Coronary artery (tissue), 2 donors: Measurements from ENCODE around the gene UNC50.

Experiments
- DNase-seq: peaks from one replicate; pipeline ENCODE4 v3.0.0-alpha.2; 2017; ENCODE audit warnings: low spot score
- H3K27ac ChIP-seq, 2 donors: fragments of 200-600 bp; sonication (generic); one replicate each; pipeline ENCODE4 v1.5.1; 2016 to 2019
- H3K4me3 ChIP-seq: fragments of 200-600 bp; sonication (generic); 2 replicates; pipeline ENCODE4 v1.5.1; 2016; ENCODE audit warnings: mild to moderate bottlenecking, moderate library complexity
- CTCF ChIP-seq: fragments of 200-600 bp; sonication (generic); IDR thresholded peaks from one replicate; pipeline ENCODE4 v1.5.1; 2019; ENCODE audit warnings: antibody characterized with exemption

The UNC50 gene

GRCh38 chr2:98664323-98664722 is 55.9 kb downstream of the UNC50 start:
- no peak for TF ChIP-seq CTCF
- Histone ChIP-seq H3K27ac (no peak overlapping the region), H3K4me3 (no peak overlapping the region)
- DNase-seq = no peak

- Histone ChIP-seq H3K27ac (no peak overlapping the region), H3K4me3 (no peak overlapping the region)
- no peak for DNase-seq
- TF ChIP-seq CTCF = no peak
Measured at GRCh38 chr2:98665677-98666076, 57.3 kb downstream of the UNC50 start.
